Skin of body (tissue), 2 donors: Measurements from ENCODE around the gene UTS2B. TPM values are rescaled to one million over a fixed set of nuclear protein-coding genes. Genes with fewer than 3 reads are reported as not detected.

Experiments used
- DNase-seq: peaks from one replicate; lab custom pipeline; 2025; lab: John Stamatoyannopoulos, UW
- total RNA-seq: library from RNA; depleted of rRNA; stranded (reverse); fragments of >200 nt; gene quantifications from one replicate; pipeline ENCODE4 v1.2.3, GENCODE V29; 2014

UTS2B gene
- total RNA-seq = 0.39 TPM

GRCh38 chr3:191329654-191330529 lies at the start of gene UTS2B:
UTS2B (minus strand) TSS chr3:191330526; CDS start chr3:191282189, 48,337 bp downstream.
- peak; percentile 38 for DNase-seq

- no peak for DNase-seq
Observed at GRCh38 chr3:191380001-191380400, 49.7 kb upstream of the UTS2B start.

GRCh38 chr3:191379446-191379845 lies 49.1 kb upstream of the UTS2B start:
- DNase-seq = no peak

- DNase-seq = no peak
Observed at GRCh38 chr3:191378142-191378812, 48.0 kb upstream of the UTS2B start.

- DNase-seq = peak; percentile 49
Observed at GRCh38 chr3:191376516-191377141, 46.3 kb upstream of the UTS2B start.

GRCh38 chr3:191373327-191373726 lies 43.0 kb upstream of the UTS2B start:
- DNase-seq = no peak

GRCh38 chr3:191372122-191372521 lies 41.8 kb upstream of the UTS2B start:
- no peak for DNase-seq

GRCh38 chr3:191369616-191370010 lies 39.3 kb upstream of the UTS2B start:
- peak; percentile 73 for DNase-seq

GRCh38 chr3:191368755-191369615 lies 38.7 kb upstream of the UTS2B start:
- no peak for DNase-seq

- no peak for DNase-seq
Observed at GRCh38 chr3:191366675-191367074, 36.3 kb upstream of the UTS2B start.

- no peak for DNase-seq
Observed at GRCh38 chr3:191363221-191363620, 32.9 kb upstream of the UTS2B start.

GRCh38 chr3:191362524-191363090 lies 32.3 kb upstream of the UTS2B start:
- no peak for DNase-seq

- DNase-seq = no peak
Observed at GRCh38 chr3:191362037-191362436, 31.7 kb upstream of the UTS2B start.

GRCh38 chr3:191361456-191361855 lies 31.1 kb upstream of the UTS2B start:
- no peak for DNase-seq

- DNase-seq = no peak
Observed at GRCh38 chr3:191360620-191361019, 30.3 kb upstream of the UTS2B start.

- no peak for DNase-seq
Observed at GRCh38 chr3:191358929-191359328, 28.6 kb upstream of the UTS2B start.

GRCh38 chr3:191357909-191358308 lies 27.6 kb upstream of the UTS2B start:
- DNase-seq = no peak

- DNase-seq = no peak
Observed at GRCh38 chr3:191356631-191357439, 26.5 kb upstream of the UTS2B start.

- no peak for DNase-seq
Observed at GRCh38 chr3:191355406-191355805, 25.1 kb upstream of the UTS2B start.
